ENCODE results near the gene ILRUN.

GRCh38 chr6:34673064-34673463 lies 23.5 kb downstream of the ILRUN start:
- TF ChIP-seq EZH2phosphoT487 (IDR thresholded peaks at IDR 0.05; ENCODE audit: low read length) (no peak), EZH2 (optimal IDR thresholded peaks at IDR 0.05; ENCODE audit: low read depth, low read length) (no peak)
- TF ChIP-seq, protein P1, sequence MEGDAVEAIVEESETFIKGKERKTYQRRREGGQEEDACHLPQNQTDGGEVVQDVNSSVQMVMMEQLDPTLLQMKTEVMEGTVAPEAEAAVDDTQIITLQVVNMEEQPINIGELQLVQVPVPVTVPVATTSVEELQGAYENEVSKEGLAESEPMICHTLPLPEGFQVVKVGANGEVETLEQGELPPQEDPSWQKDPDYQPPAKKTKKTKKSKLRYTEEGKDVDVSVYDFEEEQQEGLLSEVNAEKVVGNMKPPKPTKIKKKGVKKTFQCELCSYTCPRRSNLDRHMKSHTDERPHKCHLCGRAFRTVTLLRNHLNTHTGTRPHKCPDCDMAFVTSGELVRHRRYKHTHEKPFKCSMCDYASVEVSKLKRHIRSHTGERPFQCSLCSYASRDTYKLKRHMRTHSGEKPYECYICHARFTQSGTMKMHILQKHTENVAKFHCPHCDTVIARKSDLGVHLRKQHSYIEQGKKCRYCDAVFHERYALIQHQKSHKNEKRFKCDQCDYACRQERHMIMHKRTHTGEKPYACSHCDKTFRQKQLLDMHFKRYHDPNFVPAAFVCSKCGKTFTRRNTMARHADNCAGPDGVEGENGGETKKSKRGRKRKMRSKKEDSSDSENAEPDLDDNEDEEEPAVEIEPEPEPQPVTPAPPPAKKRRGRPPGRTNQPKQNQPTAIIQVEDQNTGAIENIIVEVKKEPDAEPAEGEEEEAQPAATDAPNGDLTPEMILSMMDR (IDR thresholded peaks at IDR 0.05; ENCODE audit: low read length) = no peak
